ENCODE data around the gene UGGT2. TPM values are rescaled to one million over a fixed set of nuclear protein-coding genes. Genes with fewer than 3 reads are reported as not detected.

Gene UGGT2
- total and polyA plus RNA-seq, 2 of the 13 experiments (the other 11 are each of a cell fraction or from before 2014, with no cell fraction given), result 13.2 to 27.1 TPM

- TF ChIP-seq RBAK (CRISPR knock-in tag; IDR thresholded peaks at IDR 0.05), result no peak
- no peak for TF ChIP-seq KLF12 (CRISPR knock-in tag; IDR thresholded peaks at IDR 0.05; ENCODE audit: borderline replicate concordance)
- TF ChIP-seq FOSL2 (CRISPR knock-in tag; IDR thresholded peaks at IDR 0.05), result no peak
- TF ChIP-seq ZNF256 (CRISPR knock-in tag; conservative IDR thresholded peaks at IDR 0.05), result no peak
- no peak for TF ChIP-seq U2AF1 (optimal IDR thresholded peaks at IDR 0.05; ENCODE audit: low read depth, low read length)
- TF ChIP-seq ZNF503 (CRISPR knock-in tag; IDR thresholded peaks at IDR 0.05), result no peak
- TF ChIP-seq ZBED4 (CRISPR knock-in tag; IDR thresholded peaks at IDR 0.05; ENCODE audit: borderline replicate concordance), result no peak
Observed at GRCh38 chr13:95800436-95800835, 252.8 kb downstream of the UGGT2 start (continued).

- ChIA-PET CTCF (ENCODE audit: low intra/inter-chr PET ratio, low total read pairs) (no interaction called here), POLR2A (no interaction called here)
- Histone ChIP-seq H3K9me3 (ENCODE audit: low read length) (no peaks in the 10 kb centered on the region), H3K4me1 (ENCODE audit: insufficient read depth, low read length) (no peaks in the 10 kb centered on the region), H3K4me3 (replicated peaks in 1 of 3; ENCODE audit: insufficient read depth in 1 of 3, low read depth in 2 of 3, low read length in 3 of 3) (no peak overlapping the region), H3K36me3 (replicated peaks in 1 of 2; ENCODE audit: control insufficient read depth in 1 of 2, insufficient read depth in 2 of 2, low read length in 2 of 2) (peaks cover 0 to 21% of the 10 kb centered on the region in 2 experiments; a peak in 2 of 5 replicates), H3K27me3 (ENCODE audit: control insufficient read depth in 1 of 2, insufficient read depth in 2 of 2, low read length in 2 of 2) (no peaks in the 10 kb centered on the region), H3K9ac (ENCODE audit: insufficient read depth, low read depth, low read length) (no peak overlapping the region), H3K27ac (ENCODE audit: extremely low read length, insufficient read depth, low read length) (no peak overlapping the region), H3K79me2 (ENCODE audit: insufficient read depth, low read length) (no peaks in the 10 kb centered on the region), H4K20me1 (ENCODE audit: insufficient read depth, low read length) (no peaks in the 10 kb centered on the region), H2AFZ (ENCODE audit: low read length) (no peak overlapping the region), H3K4me2 (ENCODE audit: low read depth, low read length) (no peak overlapping the region)
- in situ Hi-C loops (cut with HindIII; ENCODE audit: extremely low pct_ligation_motif_present, low pct_unique_long_range_greater_than_20kb), result no loop called here
- 97% methylated on average over 2 of the region's 2 CpGs for WGBS (ENCODE audit: low lambda C conversion rate)
- DNase-seq (ENCODE audit: low spot score), result no peak
- no TSS peak for BruUV-seq (replicated peaks)
- no peak for FAIRE-seq
- ATAC-seq, result no peak
- intact Hi-C loops (cut with micrococcal nuclease; ENCODE audit: unreplicated experiment), result no loop called here
- TF ChIP-seq ZNF17 (CRISPR knock-in tag; IDR thresholded peaks at IDR 0.05), result no peak
- TF ChIP-seq ARNTL (CRISPR knock-in tag; IDR thresholded peaks at IDR 0.05), result no peak
- no peak for TF ChIP-seq ZNF510 (CRISPR knock-in tag; IDR thresholded peaks at IDR 0.05; ENCODE audit: low read depth)
- TF ChIP-seq SMYD3 (CRISPR knock-in tag; IDR thresholded peaks at IDR 0.05), result no peak
- no peak for TF ChIP-seq ISL2 (CRISPR knock-in tag; IDR thresholded peaks at IDR 0.05)
- no peak for TF ChIP-seq REST (IDR thresholded peaks at IDR 0.05; ENCODE audit: borderline replicate concordance in 1 of 2, low read depth in 1 of 2, low read length in 2 of 2)
Observed at GRCh38 chr13:95797016-95797415, 256.2 kb downstream of the UGGT2 start.
